Measurements from ENCODE around the gene ANGPTL1.

The ANGPTL1 gene, protein sequence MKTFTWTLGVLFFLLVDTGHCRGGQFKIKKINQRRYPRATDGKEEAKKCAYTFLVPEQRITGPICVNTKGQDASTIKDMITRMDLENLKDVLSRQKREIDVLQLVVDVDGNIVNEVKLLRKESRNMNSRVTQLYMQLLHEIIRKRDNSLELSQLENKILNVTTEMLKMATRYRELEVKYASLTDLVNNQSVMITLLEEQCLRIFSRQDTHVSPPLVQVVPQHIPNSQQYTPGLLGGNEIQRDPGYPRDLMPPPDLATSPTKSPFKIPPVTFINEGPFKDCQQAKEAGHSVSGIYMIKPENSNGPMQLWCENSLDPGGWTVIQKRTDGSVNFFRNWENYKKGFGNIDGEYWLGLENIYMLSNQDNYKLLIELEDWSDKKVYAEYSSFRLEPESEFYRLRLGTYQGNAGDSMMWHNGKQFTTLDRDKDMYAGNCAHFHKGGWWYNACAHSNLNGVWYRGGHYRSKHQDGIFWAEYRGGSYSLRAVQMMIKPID

DNA sequence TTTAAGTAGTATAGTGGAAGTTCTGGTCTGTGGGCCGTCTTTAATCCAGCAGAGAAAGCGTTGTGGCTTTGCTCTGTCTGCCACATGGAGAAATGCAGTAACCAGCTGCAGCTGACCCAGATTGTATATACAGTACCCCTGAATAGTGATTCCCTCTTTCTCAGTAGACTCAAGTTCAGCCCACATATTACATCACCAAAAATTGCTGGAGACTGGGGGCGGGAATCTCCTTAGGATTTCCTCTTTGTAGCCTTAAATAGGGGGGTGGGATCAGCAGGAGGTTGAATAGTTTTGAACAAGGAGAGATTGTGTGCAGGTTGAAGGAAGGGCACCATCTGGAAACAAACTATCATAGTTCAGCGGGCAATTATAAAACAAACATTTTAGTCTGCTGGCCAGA is at the start of gene ANGPTL1:
TSS of gene ANGPTL1 (minus strand) at position 134 of the 400 bp plus-strand sequence. CDS start 5,301 bp downstream, outside the sequence.
- peak in 1 of 2 donors; percentile 3 for DNase-seq

DNA sequence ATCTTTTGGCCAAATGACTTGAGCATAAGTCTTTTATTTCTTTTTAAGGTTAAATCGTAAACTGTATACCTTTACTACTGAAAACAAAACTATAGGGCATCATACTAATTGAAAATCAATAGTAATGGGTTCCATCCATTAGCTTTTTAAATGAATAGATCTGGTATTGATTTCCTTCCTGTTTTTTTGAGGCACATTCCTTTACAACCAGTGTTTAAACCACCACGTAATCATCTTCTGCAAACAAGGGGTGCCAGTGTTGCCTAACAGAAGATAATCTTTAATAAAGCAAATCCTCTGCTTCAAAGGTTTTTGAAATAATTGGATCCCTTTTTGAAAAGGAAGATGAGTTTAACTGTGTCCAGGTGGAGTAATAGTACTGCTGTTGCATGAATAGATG is 48.7 kb upstream of the ANGPTL1 start:
- no peak for DNase-seq

DNA sequence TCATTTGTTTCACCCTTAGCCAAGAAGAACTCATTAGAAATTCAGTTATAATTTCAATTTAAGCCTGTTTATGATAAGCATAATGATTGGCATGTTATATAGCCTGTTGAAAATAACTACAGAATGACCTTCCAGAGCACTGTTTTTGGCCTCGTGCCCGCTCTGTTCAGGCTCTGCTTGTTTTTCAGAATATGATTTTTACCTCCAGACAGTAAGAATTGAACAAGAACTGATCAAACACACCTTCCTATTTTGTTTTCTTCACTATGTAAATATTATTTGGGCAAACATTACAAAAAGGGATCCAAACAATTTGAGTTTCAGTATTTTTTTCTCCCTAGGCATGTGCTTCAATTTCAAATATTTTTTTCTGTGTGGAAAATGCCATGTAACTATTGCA is 48.1 kb upstream of the ANGPTL1 start:
- DNase-seq, result no peak

DNA sequence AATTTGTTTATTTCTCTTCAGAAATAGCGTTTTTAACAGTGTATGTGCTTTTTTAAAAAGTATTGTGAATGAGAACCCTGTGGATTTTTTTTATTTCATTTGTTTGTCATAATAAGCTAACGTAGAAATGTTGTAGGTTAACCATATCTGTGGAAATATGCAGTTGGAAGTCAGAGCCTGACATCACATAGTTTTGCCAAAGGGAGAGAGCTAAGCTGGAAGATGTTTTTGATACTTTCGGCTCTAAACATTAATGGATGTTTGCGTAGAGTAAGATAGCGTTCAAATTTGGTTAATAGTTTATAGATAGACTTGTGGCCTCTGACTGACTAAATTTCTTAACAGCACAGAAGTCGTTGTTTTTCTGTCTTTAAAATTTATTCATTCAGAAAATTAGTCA is 47.4 kb upstream of the ANGPTL1 start:
- no peak for DNase-seq

DNA sequence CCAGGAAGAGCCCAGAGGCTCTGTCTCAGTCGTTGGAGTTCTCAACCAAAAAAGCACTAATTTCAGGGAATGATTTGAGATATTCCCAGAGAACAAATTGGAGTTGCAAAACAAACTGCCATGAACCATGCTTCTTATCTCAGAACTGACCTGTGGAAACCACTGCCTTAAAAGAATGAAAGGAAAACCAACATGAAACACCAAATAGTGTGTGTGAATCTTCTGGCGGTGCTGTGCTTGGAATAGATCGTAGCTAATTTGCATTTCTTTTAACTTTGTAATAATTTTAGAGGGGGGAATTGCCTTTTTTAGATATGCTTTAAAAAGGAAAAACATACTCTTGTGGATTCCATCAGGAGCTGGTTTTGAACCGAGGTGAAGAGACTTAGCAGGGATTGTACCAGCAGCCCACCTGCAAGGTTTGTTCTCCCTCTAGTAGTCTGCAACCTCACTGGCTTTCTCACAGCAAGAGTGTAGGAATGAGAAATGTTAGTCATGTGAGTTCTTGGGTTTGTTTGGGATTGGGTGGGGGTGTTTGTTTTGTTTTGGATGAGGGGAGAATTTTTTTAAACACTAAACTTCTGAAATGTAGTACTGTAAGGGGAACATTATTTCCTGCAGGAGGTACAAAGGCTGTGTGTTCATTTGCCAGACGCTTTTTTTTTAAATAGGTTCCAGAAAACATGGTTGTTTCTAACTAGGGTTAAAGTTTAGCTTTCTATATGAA is 45.7 kb upstream of the ANGPTL1 start:
- no peak for DNase-seq

DNA sequence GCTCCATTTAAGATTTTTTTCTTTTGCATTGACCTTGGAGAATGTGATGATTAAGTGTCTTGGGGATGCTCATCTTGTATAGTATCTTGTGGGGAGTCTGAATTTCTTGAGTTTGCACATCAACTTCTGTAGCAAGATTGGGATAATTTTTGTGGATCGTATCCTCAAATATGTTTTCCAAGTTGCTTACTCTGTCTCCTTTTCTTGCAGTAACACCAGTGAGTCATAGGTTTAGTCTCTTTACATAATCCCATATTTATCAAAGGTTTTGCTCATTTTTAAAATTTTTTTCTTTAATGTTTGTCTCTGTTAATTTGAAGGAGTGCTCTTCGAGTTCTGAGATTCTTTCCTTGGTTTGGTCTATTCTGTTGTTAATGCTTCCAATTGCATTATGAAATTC is 41.7 kb upstream of the ANGPTL1 start:
- no peak for DNase-seq

DNA sequence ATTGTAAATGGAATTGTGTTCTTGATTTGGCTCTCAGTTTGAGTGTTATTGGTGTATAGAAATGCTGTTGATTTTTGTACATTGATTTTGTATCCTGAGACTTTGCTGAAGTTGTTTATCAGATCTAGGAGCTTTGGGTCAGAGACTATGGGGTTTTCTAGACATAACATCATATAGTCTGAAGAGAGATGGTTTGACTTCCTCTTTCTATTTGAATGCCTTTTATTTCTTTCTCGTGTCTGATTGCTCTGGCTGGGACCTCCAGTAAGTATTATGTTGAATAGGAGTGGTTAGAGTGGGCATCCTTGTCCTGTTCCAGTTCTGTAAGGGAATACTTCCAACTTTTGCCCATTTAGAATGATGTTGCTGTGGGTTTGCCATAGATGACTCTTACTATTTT is 39.1 kb upstream of the ANGPTL1 start:
- DNase-seq, result no peak

DNA sequence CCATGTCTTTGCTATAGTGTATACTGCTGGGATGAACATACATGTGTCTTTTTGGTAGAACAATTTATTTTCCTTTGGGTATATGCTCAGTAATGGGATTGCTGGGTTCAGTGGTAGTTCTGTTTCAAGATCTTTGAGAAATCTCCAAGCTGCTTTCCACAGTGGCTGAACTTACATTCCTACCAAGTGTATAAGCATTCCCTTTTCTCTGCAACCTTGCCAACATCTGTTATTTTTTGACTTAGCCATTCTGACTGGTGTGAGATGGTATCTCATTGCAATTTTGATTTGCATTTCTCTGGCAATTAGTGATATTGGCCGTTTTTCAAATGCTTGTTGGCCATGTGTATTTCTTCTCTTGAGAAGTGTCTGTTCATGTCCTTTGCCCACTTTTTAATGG is 37.5 kb upstream of the ANGPTL1 start:
- no peak for DNase-seq

DNA sequence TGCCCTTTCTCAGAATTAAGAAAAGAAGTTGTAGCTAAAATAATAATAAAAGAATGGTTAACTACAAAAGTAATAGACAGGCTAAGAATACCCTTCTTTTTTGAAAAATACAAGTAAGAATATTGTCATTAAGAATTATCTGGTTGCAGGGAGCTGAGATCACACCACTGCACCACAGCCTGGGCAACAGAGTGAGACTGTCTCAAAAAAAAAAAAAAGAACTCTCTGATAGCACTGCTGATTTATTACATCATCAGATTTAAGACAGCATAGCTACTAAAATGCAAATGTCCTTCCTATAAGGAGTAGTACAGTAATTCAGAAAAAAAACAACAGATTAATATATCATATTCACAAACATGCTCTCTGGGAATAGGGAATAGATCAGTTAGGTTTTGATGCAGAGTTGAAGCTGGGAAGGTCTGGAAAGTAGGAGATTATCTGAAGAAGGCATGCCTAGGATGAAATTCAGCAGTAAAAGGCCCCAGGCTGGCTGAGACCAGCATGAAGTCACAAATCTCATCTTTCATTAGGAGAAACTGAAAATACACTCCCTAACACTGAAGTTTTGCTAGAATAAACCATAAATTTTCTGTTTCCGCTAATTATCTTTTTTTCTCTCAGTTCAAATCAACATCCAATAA is 30.7 kb upstream of the ANGPTL1 start:
- no peak for DNase-seq

DNA sequence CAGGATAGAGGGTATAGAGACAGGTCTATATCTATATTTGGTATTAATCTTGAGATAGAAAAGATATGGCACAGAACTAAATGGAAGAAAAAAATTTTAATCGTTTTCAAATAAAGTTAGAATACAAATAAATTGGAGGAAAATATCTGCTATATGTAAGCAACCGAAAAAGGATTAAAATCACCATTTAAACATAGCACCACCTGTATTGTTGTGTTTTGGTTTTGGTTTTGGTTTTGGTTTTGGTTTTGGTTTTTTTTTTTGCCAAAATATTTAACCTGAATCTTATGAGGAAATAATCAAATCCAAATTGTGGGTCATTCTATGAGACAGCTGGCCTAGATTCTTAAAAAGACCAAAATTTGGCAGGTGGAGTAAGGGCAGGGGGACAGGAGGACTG is 28.5 kb upstream of the ANGPTL1 start:
- no peak for DNase-seq

DNA sequence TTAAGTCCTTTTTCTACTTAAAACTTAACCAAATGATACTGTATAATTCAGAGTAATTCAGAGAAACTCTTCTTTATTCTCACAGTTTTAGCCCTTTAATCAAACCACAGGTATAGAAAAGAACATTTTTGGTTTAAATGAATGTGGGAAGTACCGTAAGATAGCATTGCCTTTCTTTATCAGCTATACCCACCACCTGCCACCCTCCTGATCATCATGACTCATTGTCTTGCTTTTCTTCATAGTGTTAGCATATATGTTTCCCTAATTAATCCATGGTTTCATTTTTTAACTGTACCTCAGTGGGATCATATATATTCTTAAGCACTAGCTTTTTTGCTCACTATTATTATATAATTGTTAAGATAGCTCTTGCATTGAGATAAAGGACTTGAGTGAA is 27.5 kb upstream of the ANGPTL1 start:
- no peak for DNase-seq

DNA sequence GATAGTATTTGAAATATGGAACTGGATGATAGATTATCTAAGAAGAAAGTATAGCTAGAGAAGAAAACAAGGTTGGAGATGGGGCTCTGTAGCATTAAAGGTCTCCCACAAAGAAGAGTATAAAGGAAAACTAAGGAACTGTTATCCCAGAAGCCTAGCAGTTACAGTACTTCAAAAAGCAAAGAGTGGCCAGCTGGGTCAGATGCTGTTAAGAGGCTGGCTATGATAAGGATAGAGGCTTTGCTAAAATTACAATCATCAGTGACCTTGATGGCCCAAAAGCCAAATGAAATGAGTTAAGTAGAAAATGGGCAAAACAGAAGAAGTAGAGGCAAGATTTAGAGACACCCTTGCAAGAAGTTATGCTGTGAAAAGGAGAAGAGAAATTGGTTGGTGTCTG is 25.1 kb upstream of the ANGPTL1 start:
- DNase-seq, result no peak

DNA sequence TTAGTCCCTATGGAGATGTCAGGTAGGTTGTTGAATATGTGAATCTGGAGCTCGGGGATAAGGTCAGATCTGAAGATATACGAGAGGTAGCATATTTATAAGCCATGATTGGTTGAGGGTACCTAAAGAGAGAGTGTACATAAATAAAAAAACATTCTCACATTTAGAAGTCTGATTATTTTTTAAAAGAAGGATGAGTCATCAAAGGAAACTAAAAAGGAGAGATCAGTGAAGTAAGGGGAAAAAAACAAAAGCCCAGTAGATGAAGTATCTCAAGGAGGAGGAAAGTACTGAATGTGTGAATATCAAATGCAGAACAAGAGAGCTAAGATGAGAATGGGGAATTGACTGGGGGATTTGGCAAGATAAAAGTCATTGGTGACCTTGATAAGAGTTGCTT is 15.7 kb upstream of the ANGPTL1 start:
- DNase-seq, result no peak

DNA sequence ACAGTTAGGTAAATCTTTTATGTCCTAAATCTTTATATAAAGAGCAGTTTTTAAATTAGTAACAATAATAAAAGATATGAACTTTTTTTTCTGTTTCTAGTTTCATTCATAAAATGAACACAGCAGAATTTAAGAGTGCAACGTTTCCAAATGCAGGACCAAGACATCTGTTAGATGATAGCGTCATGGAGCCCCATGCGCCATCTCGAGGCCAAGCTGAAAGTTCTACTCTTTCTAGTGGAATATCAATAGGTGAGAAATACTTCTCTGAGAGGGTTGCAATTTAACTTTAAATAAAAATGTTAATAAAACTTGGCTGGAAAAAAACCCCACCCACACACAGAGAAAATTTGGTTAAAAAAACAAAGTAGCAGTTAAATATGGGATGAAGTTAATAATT is 15.0 kb upstream of the ANGPTL1 start:
- no peak for DNase-seq

DNA sequence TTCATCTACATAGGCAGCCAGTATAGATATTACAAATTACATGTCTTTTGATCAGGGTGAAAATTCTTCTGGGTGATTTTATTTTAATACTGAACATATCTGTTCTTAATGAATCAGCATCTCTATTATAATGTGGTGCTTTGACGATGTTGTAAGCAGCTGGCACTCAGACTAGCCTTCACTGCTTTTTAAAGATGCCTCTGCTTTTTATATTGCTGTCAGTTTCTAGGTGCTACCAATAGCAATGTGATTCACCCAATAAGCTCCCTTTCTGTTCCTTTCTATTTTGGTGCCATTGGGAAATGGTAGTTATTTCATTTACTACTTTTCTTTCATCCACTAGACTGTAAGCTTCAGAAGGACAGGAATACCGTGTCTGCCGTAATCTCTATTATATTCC is 11.1 kb upstream of the ANGPTL1 start:
- no peak for DNase-seq

DNA sequence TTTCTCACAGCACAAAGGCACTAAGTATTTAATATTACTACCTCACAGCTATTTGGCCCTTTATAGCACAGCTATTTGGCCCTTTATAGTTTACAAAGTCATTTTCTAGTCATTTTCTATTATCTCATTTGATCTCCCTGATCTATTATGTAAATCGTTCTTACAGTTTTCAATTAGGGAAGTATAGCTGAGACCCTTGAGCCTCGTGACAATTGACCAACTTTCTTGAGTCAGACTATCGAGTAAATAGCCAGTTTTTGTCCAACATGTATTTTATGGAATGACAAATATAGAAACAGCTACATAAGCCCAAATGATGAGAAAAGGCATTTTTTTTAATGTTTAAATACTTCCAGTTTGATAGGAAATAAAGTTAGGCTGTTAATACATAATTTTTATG is 7.0 kb upstream of the ANGPTL1 start:
- peak in 1 of 2 donors; percentile 24 for DNase-seq

DNA sequence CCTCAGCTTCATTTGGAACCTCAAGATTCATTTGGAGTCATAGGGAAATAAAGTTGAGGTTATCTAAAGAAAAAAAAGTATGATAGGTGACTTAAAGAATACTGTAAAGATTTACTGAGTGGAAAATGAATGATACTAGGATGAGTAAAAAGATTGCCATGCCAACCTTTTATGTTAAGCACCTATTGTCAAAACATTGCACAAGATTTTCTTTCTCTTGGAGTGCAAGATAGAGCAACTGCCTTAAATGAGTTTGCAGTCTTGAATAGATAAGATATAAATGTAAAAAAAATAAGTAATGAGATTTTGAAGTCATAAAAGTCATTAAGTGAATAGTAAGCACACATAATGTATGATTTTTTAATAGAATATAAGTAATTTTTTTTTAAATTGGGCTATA is 5.1 kb upstream of the ANGPTL1 start:
- DNase-seq, result no peak

DNA sequence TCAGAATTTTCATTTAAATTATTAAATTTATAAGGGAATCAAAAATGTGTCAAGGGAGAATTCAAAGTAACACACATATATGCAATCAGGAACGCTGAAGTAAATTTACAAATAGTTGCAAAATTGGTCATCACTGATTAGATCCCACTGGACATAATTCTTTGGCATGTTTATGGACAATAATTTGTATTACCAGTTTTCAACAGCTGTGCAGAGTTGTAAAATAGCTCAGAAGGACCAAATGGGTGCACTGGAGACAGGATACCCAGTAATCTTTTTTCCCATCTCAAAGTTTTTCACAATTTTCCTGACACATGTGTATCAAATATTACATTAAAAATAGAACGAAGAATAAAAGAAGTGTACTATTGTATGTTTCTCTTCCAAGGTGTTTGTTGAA is 4.1 kb upstream of the ANGPTL1 start:
- DNase-seq, result no peak

DNA sequence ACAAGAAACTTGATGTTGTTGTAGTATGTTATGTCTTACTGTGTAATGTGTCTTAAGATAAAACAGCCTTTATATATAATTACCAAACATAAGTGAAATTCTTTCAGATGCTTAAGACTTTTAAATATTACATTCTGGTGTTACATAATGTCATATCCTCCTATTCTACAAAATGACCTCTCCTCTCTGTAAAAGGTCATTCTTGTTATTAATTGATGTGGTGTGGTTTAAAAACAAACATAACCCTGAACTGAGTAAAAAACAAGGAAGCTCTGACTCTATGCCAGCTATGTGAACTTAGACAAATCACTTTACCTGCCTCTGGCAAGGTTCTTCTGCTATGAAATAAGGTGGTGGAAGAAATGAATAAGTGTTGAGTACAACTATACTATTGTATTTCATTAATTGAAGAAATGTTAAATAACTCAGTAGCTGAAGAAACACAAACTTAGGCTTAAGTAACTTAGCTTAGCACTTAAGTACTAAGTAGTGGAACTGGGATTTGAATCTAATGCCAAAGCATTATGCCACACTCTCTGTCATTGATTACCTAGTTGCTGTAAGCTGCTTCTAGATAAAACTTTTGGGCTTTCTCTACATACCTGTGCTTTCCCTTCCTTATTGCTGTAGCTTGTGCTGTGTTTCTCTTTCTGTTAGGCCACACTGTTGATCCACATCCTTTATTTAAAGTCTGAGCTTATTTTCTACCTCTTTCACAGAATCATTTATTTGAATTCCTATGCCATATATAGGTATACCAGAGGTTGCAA is 859 bp upstream of the ANGPTL1 start:
- no peak for DNase-seq

DNA sequence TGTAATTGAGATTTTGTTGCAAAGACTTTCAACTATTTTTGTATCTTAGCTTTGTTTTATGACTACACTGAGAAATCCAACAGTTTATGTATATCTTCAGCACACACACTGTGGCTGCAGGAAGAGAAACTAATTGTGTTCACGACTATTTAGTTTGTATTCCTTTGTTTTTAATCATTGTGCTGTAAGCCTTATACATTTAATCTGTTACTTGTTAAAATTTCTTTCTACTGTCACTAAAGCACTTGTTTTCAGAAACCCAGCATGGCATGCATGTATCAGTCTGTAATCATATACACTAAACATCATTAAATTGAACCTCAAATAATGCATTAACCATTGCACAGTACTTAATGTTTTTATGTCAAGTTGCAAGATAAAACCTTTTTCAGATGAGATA is 656 bp downstream of the ANGPTL1 start:
- no peak for DNase-seq

DNA sequence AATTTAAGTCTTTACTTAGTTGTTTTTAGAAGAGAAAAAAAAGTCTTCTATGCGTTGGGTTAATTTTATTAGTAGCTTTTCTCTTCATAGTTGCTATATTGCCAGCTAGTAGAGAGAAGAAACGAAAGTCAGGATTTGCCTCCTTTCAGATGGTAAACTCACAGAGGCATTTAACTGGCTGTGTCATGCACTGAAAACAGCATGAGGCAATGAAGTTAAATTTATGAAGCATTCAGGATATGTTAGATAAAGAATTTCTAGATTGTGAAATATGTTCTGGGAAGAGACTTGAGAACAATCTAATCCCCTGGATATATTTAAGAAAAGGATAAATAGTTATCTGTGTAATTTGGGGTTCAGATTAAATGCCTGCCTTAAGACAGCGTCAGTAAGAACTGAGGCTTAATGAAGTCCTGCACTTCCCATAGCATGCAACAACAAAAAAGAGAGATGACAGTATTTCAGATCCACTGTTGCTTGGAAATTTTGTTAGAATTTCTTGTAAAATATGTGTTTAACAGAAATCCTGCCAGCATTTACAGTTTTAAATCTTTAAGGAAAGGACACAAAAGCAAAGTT is 1.7 kb downstream of the ANGPTL1 start:
- DNase-seq, result no peak

DNA sequence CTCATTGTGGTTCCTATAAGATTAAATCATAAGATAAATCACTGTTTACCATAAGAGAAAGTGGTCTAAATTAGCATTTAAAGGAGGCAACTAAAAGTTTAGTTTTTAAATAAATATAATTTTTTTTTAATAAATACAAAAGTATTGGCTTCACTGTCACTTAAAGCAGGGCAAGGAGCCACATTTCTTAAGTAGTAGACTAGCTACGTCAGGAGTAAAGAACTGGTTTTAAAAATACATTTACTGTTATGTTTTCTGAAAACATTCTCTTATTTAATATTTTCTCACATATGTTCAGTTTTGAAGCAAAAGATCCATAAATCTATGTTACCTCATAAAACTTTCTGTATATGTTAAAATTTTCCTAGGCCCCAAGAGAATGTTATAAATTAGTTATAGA is 2.2 kb downstream of the ANGPTL1 start:
- no peak for DNase-seq

DNA sequence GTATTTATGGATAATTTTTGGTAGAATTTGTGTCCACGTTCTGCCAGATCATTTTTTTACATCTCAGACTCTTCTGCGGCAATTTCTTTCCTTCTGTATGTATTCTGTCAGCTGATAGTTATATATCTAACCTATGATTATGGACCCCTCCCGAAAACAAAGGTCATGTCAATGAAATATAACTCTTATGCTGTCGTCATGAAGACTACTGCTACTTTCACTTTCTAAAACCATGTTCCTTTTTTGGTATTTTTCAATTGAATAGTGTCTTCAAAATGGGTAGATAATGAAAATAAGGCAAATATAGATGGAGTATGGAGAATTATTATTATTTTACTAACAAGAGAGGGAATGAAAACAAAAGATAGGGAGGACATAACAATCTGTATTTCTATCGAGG is 3.2 kb downstream of the ANGPTL1 start:
- DNase-seq, result peak; percentile 25 to 39
